Measurements from ENCODE around the gene ATP11A. TPM values are rescaled to one million over a fixed set of nuclear protein-coding genes. Genes with fewer than 3 reads are reported as not detected.

Gene ATP11A
- total and polyA plus RNA-seq, 10 of the 15 experiments (the other 5 are each of a cell fraction or from before 2014, with no cell fraction given): 1.4 to 69.6 (median 14.4) TPM

DNA sequence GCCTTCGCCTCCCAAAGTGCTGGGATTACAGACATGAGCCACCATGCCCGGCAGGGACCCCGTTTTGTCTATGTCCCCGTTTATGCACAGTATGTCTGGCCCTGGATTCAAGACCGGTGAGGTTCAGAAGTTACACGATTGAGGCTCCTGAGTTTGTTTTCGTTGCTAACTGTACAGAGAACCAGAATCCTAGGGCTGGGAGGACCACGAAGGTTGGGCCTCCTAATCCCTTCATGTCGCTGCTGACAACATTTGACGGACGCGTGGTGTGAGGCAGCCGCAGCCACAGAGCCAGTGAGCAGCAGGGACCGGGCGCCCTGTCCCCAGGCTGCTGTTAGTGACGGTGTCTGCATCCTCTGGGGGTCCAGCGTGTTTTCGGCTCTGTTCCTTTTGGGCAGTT lies 91.4 kb downstream of the ATP11A start (continued):
- TF ChIP-seq BHLHE40 (IDR thresholded peaks at IDR 0.05; ENCODE audit: borderline replicate concordance in 1 of 2, low read depth in 2 of 2, low read length in 1 of 2) (no peak), DPF2 (IDR thresholded peaks at IDR 0.05) (no peak), NBN (IDR thresholded peaks at IDR 0.05) (no peak), EED (IDR thresholded peaks at IDR 0.05; ENCODE audit: low read depth) (no peak)

GRCh38 chr13:112781881-112782361 lies 92.1 kb downstream of the ATP11A start:
- no TSS peak for BruUV-seq (replicated peaks)
- no peak for ATAC-seq
- 85% methylated on average over 19 of the region's 19 CpGs for WGBS (ENCODE audit: insufficient coverage, insufficient replicate concordance, low lambda C conversion rate, missing lambda C conversion rate)
- TF ChIP-seq MTA2 (IDR thresholded peaks at IDR 0.05; ENCODE audit: low read depth) (no peak), USF1 (IDR thresholded peaks at IDR 0.05; ENCODE audit: borderline replicate concordance, extremely low read length, insufficient read depth, low read depth, low read length) (no peak), SMC3 (IDR thresholded peaks at IDR 0.05; ENCODE audit: borderline replicate concordance, low read length) (no peak), CHD1 (IDR thresholded peaks at IDR 0.05; ENCODE audit: low read depth, low read length) (no peak), SREBF1 (IDR thresholded peaks at IDR 0.05; ENCODE audit: low read length) (no peak), NFYA (IDR thresholded peaks at IDR 0.05; ENCODE audit: borderline replicate concordance, low read depth, low read length) (no peak), LARP7 (IDR thresholded peaks at IDR 0.05) (no peak), IKZF2 (IDR thresholded peaks at IDR 0.05) (no peak), NKRF (conservative IDR thresholded peaks at IDR 0.05) (no peak), RBBP5 (conservative IDR thresholded peaks at IDR 0.05) (no peak), RAD21 (IDR thresholded peaks at IDR 0.05; ENCODE audit: insufficient read depth, low read depth, low read length) (no peak), CREM (IDR thresholded peaks at IDR 0.05; ENCODE audit: low read depth) (no peak)
- TF ChIP-seq, protein P1, sequence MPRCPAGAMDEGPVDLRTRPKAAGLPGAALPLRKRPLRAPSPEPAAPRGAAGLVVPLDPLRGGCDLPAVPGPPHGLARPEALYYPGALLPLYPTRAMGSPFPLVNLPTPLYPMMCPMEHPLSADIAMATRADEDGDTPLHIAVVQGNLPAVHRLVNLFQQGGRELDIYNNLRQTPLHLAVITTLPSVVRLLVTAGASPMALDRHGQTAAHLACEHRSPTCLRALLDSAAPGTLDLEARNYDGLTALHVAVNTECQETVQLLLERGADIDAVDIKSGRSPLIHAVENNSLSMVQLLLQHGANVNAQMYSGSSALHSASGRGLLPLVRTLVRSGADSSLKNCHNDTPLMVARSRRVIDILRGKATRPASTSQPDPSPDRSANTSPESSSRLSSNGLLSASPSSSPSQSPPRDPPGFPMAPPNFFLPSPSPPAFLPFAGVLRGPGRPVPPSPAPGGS (IDR thresholded peaks at IDR 0.05; ENCODE audit: borderline replicate concordance, insufficient read depth, low read depth, low read length, poor library complexity, severe bottlenecking): no peak

More at GRCh38 chr13:112781881-112782361, 92.1 kb downstream of the ATP11A start:
- peaks cover 6% of the 10 kb centered on the region for H3K4me1 ChIP-seq (ENCODE audit: control insufficient read depth, insufficient read depth, low read length)
- FAIRE-seq (no peak), DNase-seq (ENCODE audit: low read depth, low spot score) (no peak)
- no peaks in the 10 kb centered on the region for H4K20me1 ChIP-seq (ENCODE audit: control insufficient read depth, insufficient read depth)
- H3K36me3 ChIP-seq (ENCODE audit: control insufficient read depth in 2 of 2, insufficient read depth in 2 of 2, low read length in 1 of 2): peaks cover 2 to 10% of the 10 kb centered on the region in 2 experiments; a peak in 2 of 4 replicates
- ChIA-PET POLR2A (interaction anchor here (0.6 kb wide), 1 partner anchor 65 kb away, joined by 3 read pairs; no protein-coding TSS in a partner anchor), CTCF (interaction anchor here (0.6 kb wide), 2 partner anchors 18 to 209 kb away, joined by 3 read pairs; no protein-coding TSS in a partner anchor), RAD21 (ENCODE audit: unreplicated experiment) (interaction anchor here (0.6 kb wide), 1 partner anchor 111 kb away, joined by 3 read pairs; no protein-coding TSS in a partner anchor), SMC1A (ENCODE audit: uncharacterized antibody, unreplicated experiment) (interaction anchor here (1.2 kb wide), 1 partner anchor 9 kb away, joined by 3 read pairs; no protein-coding TSS in a partner anchor)
- H3K79me2 ChIP-seq (ENCODE audit: control insufficient read depth, insufficient read depth, low read length): no peaks in the 10 kb centered on the region; the same call in none of the 2 replicates
- H3K4me3 ChIP-seq: no peak overlapping the region
- no peaks in the 10 kb centered on the region for H3K9me3 ChIP-seq (replicated peaks; ENCODE audit: control insufficient read depth, insufficient read depth, low read length)
- in situ Hi-C loops (cut with MboI): no loop called here
- no peak overlapping the region for H2AFZ ChIP-seq (ENCODE audit: control insufficient read depth, low read depth, low read length)
- H3K27me3 ChIP-seq (replicated peaks in 1 of 2; ENCODE audit: control insufficient read depth in 2 of 2, insufficient read depth in 2 of 2, low read length in 1 of 2): no peaks in the 10 kb centered on the region
- no peak overlapping the region for H3K4me2 ChIP-seq (ENCODE audit: control insufficient read depth, insufficient read depth)
- intact Hi-C loops (cut with micrococcal nuclease; ENCODE audit: unreplicated experiment): no loop called here
- no peak overlapping the region for H3K27ac ChIP-seq (ENCODE audit: control insufficient read depth, insufficient read depth)
- no peak overlapping the region for H3K9ac ChIP-seq (ENCODE audit: control insufficient read depth, insufficient read depth, low read length)

Measured in GM12878 (cell line).